ENCODE results near the gene PCDHGA1. TPM values are rescaled to one million over a fixed set of nuclear protein-coding genes. Genes with fewer than 3 reads are reported as not detected.

PCDHGA1 gene
- polyA plus RNA-seq, 1 donor (not counting 4 experiments of a cell fraction or from before 2014, with no cell fraction given) = 0.09 TPM

GRCh38 chr5:141439411-141440141 lies 109.3 kb downstream of the PCDHGA1 start:
- no peaks in the 10 kb centered on the region for H3K9me1 ChIP-seq (ENCODE audit: control insufficient read depth, extremely low read depth, insufficient read depth, low read length)
- dilution Hi-C loops (cut with MboI; ENCODE audit: extremely low pct_ligation_motif_present, low sequenced_read_pairs) = no loop called here
- H3K27ac ChIP-seq (ENCODE audit: control insufficient read depth, insufficient read depth, low read length) = no peak overlapping the region
- H3K27me3 ChIP-seq (ENCODE audit: control insufficient read depth, extremely low read depth, insufficient read depth, low read length) = no peaks in the 10 kb centered on the region
- H3K36me3 ChIP-seq (ENCODE audit: control insufficient read depth in 2 of 2, extremely low read depth in 1 of 2, insufficient read depth in 2 of 2, low read length in 2 of 2) = no peaks in the 10 kb centered on the region
- no peak overlapping the region for H3K9ac ChIP-seq (ENCODE audit: control insufficient read depth, extremely low read depth, insufficient read depth, low read length)
- FAIRE-seq (no peak), DNase-seq (ENCODE audit: low read depth, low spot score) (no peak)
- peaks cover 7% of the 10 kb centered on the region for H3K9me3 ChIP-seq (ENCODE audit: control insufficient read depth, low read depth, low read length)
- no peaks in the 10 kb centered on the region for H4K20me1 ChIP-seq (ENCODE audit: control insufficient read depth, extremely low read depth, insufficient read depth, low read length)
- no peak for TF ChIP-seq EZH2 (IDR thresholded peaks at IDR 0.05; ENCODE audit: low read length)
- TF ChIP-seq CTCF (optimal IDR thresholded peaks at IDR 0.05 in 1 of 3, IDR thresholded peaks at IDR 0.05 in 1 of 3, conservative IDR thresholded peaks at IDR 0.05 in 1 of 3; ENCODE audit: extremely low read depth in 1 of 3, insufficient read depth in 2 of 3, low read length in 3 of 3) = no peak
- no peak overlapping the region for H2AFZ ChIP-seq (ENCODE audit: control insufficient read depth, low read length)
- H3K4me1 ChIP-seq (ENCODE audit: control insufficient read depth, extremely low read depth, insufficient read depth, low read length) = no peaks in the 10 kb centered on the region
- H3K4me2 ChIP-seq (ENCODE audit: control insufficient read depth, extremely low read depth, insufficient read depth, low read depth, low read length) = no peak overlapping the region
- no peak overlapping the region for H3K4me3 ChIP-seq (ENCODE audit: control insufficient read depth in 2 of 3, extremely low read depth in 1 of 3, insufficient read depth in 2 of 3, low read depth in 1 of 3, low read length in 3 of 3)
- no peaks in the 10 kb centered on the region for H3K79me2 ChIP-seq (ENCODE audit: control insufficient read depth, insufficient read depth, low read length)

GRCh38 chr5:141440341-141440740 lies 110.0 kb downstream of the PCDHGA1 start:
- Histone ChIP-seq H4K20me1 (ENCODE audit: control insufficient read depth, extremely low read depth, insufficient read depth, low read length) (no peaks in the 10 kb centered on the region), H3K4me3 (ENCODE audit: control insufficient read depth in 2 of 3, extremely low read depth in 1 of 3, insufficient read depth in 2 of 3, low read depth in 1 of 3, low read length in 3 of 3) (no peak overlapping the region), H3K27ac (ENCODE audit: control insufficient read depth, insufficient read depth, low read length) (no peak overlapping the region), H3K79me2 (ENCODE audit: control insufficient read depth, insufficient read depth, low read length) (no peaks in the 10 kb centered on the region), H3K4me1 (ENCODE audit: control insufficient read depth, extremely low read depth, insufficient read depth, low read length) (no peaks in the 10 kb centered on the region), H3K9me1 (ENCODE audit: control insufficient read depth, extremely low read depth, insufficient read depth, low read length) (no peaks in the 10 kb centered on the region), H3K9me3 (ENCODE audit: control insufficient read depth, low read depth, low read length) (peaks cover 7% of the 10 kb centered on the region), H2AFZ (ENCODE audit: control insufficient read depth, low read length) (no peak overlapping the region), H3K9ac (ENCODE audit: control insufficient read depth, extremely low read depth, insufficient read depth, low read length) (no peak overlapping the region), H3K27me3 (ENCODE audit: control insufficient read depth, extremely low read depth, insufficient read depth, low read length) (no peaks in the 10 kb centered on the region), H3K4me2 (ENCODE audit: control insufficient read depth, extremely low read depth, insufficient read depth, low read depth, low read length) (no peak overlapping the region), H3K36me3 (ENCODE audit: control insufficient read depth in 2 of 2, extremely low read depth in 1 of 2, insufficient read depth in 2 of 2, low read length in 2 of 2) (no peaks in the 10 kb centered on the region)
- no peak for FAIRE-seq
- TF ChIP-seq EZH2 (IDR thresholded peaks at IDR 0.05; ENCODE audit: low read length) = no peak
- TF ChIP-seq CTCF (optimal IDR thresholded peaks at IDR 0.05 in 1 of 3, IDR thresholded peaks at IDR 0.05 in 1 of 3, conservative IDR thresholded peaks at IDR 0.05 in 1 of 3; ENCODE audit: extremely low read depth in 1 of 3, insufficient read depth in 2 of 3, low read length in 3 of 3) = no peak
- dilution Hi-C loops (cut with MboI; ENCODE audit: extremely low pct_ligation_motif_present, low sequenced_read_pairs) = no loop called here
- DNase-seq (ENCODE audit: low read depth, low spot score) = no peak

All from keratinocyte (primary cell).